Measurements from ENCODE around the gene DIO1. TPM values are rescaled to one million over a fixed set of nuclear protein-coding genes. Genes with fewer than 3 reads are reported as not detected.

DIO1 gene
- polyA plus RNA-seq, 1 of the 3 experiments (the other 2 are of a cell fraction) = not detected

DNA sequence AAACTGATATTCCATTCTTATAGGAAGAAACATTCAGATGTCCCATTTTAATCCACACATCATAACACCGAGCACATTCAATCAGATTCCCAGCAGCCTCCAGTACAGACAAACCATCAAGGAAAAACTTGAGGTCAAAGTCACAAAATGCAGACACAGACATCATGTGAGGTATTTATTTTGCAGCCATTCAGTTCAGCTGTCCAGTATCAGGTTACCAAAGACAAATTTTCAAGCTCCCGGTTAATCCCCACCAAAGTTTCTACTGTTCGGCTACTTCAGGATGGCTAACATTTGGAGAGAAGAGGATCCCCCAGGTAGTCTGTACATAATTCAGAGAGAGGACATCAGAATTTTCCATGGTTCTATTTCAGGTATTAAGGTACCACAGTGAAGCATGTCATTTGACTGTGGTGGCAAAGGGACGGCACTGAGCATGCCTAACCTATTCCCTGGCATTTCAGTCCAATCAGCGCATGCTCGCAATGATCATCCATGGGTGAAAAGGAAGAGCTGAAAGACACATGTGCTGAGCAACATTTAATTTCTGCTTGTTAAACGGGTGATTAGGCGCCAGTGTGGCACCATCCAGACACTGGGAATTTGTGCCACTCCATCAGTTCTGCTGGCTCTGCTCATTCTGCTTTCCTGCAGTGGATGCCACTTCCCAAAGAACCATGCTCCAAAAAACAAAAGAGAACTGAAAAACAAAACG, 42.3 kb upstream of the DIO1 start:
- H3K27me3 ChIP-seq (ENCODE audit: insufficient read depth) = no peaks in the 10 kb centered on the region

DNA sequence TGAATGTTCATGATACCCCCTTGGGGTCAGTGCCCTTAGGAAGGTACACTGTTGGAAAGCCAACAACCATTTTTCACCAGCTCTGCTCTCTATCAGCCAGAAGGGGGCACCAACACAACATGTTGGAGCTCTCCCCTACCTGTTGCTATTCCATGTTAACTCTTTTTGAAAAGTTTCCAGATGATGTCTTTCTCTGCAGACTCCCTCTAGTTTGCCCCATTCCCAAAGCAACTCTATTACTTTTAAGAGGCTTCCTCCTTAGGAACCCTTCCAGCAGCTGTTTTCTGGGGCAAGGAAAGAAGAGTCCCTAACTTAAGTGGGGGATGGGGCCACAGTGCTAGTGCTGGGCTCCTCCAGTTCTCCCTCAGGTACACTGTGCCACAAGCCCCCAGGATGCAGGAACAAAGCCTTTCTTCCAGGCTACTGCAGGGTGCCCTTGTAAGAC, 33.0 kb upstream of the DIO1 start:
- CTCF ChIA-PET = interaction anchor here (0.5 to 5.0 kb wide), 49 partner anchors 10 to 951 kb away, joined by 3 to 51 read pairs (median 4); partner anchors contain the start of gene ACOT11

More for the DNA sequence above, 42.3 kb upstream of the DIO1 start:
- POLR2A ChIA-PET = no interaction called here
- Histone ChIP-seq H3K9me3 (no peaks in the 10 kb centered on the region), H3K4me2 (no peak overlapping the region), H3F3A (replicated peaks; ENCODE audit: insufficient read depth) (peaks cover 3% of the 10 kb centered on the region), H4K20me1 (ENCODE audit: insufficient read depth) (no peaks in the 10 kb centered on the region), H3K9me2 (no peaks in the 10 kb centered on the region), H3K4me1 (ENCODE audit: control insufficient read depth in 1 of 2, insufficient read depth in 2 of 2, low read depth in 1 of 2, low read length in 1 of 2) (no peaks in the 10 kb centered on the region), H3K36me3 (replicated peaks in 1 of 2; ENCODE audit: control insufficient read depth in 1 of 2, insufficient read depth in 2 of 2, low read length in 1 of 2) (peaks cover 21 to 46% of the 10 kb centered on the region in 2 experiments), H3K27ac (ENCODE audit: low read depth in 2 of 2, low read length in 1 of 2) (no peak overlapping the region), H3K79me2 (ENCODE audit: insufficient read depth) (no peaks in the 10 kb centered on the region), H3K9ac (no peak overlapping the region), H2AFZ (ENCODE audit: low read depth) (no peak overlapping the region), H3K4me3 (ENCODE audit: low read depth in 2 of 2, low read length in 1 of 2) (no peak overlapping the region)
- DNase-seq = no peak
- CTCF ChIA-PET = interaction anchor here (0.9 to 6.2 kb wide), 4 partner anchors 8 to 108 kb away, joined by 3 to 51 read pairs (median 4); partner anchors contain the start of gene YIPF1
- TF ChIP-seq SIN3A (IDR thresholded peaks at IDR 0.05; ENCODE audit: borderline replicate concordance, low read depth, low read length) (no peak), RXRA (IDR thresholded peaks at IDR 0.05; ENCODE audit: borderline replicate concordance, low read depth) (no peak), TEAD4 (IDR thresholded peaks at IDR 0.05; ENCODE audit: borderline replicate concordance, insufficient read depth) (no peak), USF1 (IDR thresholded peaks at IDR 0.05; ENCODE audit: borderline replicate concordance, low read depth) (no peak), JUND (IDR thresholded peaks at IDR 0.05) (no peak)
- TF ChIP-seq, protein P1, sequence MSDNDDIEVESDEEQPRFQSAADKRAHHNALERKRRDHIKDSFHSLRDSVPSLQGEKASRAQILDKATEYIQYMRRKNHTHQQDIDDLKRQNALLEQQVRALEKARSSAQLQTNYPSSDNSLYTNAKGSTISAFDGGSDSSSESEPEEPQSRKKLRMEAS (IDR thresholded peaks at IDR 0.05; ENCODE audit: low read depth) = no peak
- WGBS (ENCODE audit: low lambda C conversion rate) = 90% methylated on average over 9 of the region's 9 CpGs

More for the DNA sequence above, 33.0 kb upstream of the DIO1 start:
- H3K4me3 ChIP-seq (ENCODE audit: low read depth in 2 of 2, low read length in 1 of 2) = peak overlapping the region in 1 of 2 experiments; percentile 25; a peak in 1 of 4 replicates
- H3K9me2 ChIP-seq = no peaks in the 10 kb centered on the region
- H3K9me3 ChIP-seq = no peaks in the 10 kb centered on the region
- H3K4me2 ChIP-seq = no peak overlapping the region
- peak; percentile 87 for TF ChIP-seq RAD21 (IDR thresholded peaks at IDR 0.05; ENCODE audit: low read length)
- TF ChIP-seq SMC3 (IDR thresholded peaks at IDR 0.05; ENCODE audit: low read depth, low read length) = peak; percentile 62
- TF ChIP-seq CTCF (IDR thresholded peaks at IDR 0.05) = peak; percentile 88
- peak; percentile 88 for TF ChIP-seq RCOR1 (IDR thresholded peaks at IDR 0.05; ENCODE audit: low read length)
- no peak for TF ChIP-seq RXRA (IDR thresholded peaks at IDR 0.05; ENCODE audit: borderline replicate concordance, low read depth)
- no peak for TF ChIP-seq MXI1 (IDR thresholded peaks at IDR 0.05; ENCODE audit: low read depth, low read length)
- H3K27me3 ChIP-seq (ENCODE audit: insufficient read depth) = no peaks in the 10 kb centered on the region
- no peaks in the 10 kb centered on the region for H3F3A ChIP-seq (replicated peaks; ENCODE audit: insufficient read depth)
- H3K79me2 ChIP-seq (ENCODE audit: insufficient read depth) = no peaks in the 10 kb centered on the region
- no peaks in the 10 kb centered on the region for H4K20me1 ChIP-seq (ENCODE audit: insufficient read depth)
- peak; percentile 64 for DNase-seq
- H3K4me1 ChIP-seq (ENCODE audit: control insufficient read depth in 1 of 2, insufficient read depth in 2 of 2, low read depth in 1 of 2, low read length in 1 of 2) = no peaks in the 10 kb centered on the region
- H3K27ac ChIP-seq (ENCODE audit: low read depth in 2 of 2, low read length in 1 of 2) = no peak overlapping the region
- POLR2A ChIA-PET = no interaction called here
- H3K36me3 ChIP-seq (replicated peaks in 1 of 2; ENCODE audit: control insufficient read depth in 1 of 2, insufficient read depth in 2 of 2, low read length in 1 of 2) = peaks cover 9 to 34% of the 10 kb centered on the region in 2 experiments
- no peak overlapping the region for H2AFZ ChIP-seq (ENCODE audit: low read depth)
- no peak overlapping the region for H3K9ac ChIP-seq

Data from SK-N-SH (cell line).